ENCODE results near the gene MTX1.
A peak's percentile ranks its signal among the peaks of the same experiment; 100 is the strongest.
"Not testable (repeated sequence)": the region's sequence is repeated elsewhere in the genome, so short reads cannot be mapped to it uniquely, and the experiment has no call there.

Gene MTX1

GRCh38 chr1:155189926-155190325 lies 18.6 kb upstream of the MTX1 start:
- DNase-seq = not testable (repeated sequence)

DNA sequence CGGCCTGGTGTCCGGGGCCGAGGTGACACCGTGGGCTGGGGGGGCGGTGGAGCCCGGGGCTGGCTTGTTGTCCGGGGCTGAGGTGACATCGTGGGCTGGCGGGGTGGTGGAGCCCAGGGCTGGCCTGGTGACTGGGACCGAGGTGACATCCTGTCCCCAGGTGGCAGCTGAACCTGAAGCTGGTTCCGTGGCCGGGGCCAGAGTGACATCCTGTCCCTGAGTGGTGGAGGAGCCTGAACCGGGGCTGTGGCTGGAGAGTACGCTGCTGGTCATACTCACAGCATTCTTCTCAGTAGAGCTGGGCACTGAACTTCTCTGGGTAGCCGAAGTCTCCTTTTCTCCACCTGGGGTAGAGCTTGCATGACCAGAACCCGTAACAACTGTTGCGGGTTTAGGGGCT lies 16.6 kb upstream of the MTX1 start:
- DNase-seq = no peak

DNA sequence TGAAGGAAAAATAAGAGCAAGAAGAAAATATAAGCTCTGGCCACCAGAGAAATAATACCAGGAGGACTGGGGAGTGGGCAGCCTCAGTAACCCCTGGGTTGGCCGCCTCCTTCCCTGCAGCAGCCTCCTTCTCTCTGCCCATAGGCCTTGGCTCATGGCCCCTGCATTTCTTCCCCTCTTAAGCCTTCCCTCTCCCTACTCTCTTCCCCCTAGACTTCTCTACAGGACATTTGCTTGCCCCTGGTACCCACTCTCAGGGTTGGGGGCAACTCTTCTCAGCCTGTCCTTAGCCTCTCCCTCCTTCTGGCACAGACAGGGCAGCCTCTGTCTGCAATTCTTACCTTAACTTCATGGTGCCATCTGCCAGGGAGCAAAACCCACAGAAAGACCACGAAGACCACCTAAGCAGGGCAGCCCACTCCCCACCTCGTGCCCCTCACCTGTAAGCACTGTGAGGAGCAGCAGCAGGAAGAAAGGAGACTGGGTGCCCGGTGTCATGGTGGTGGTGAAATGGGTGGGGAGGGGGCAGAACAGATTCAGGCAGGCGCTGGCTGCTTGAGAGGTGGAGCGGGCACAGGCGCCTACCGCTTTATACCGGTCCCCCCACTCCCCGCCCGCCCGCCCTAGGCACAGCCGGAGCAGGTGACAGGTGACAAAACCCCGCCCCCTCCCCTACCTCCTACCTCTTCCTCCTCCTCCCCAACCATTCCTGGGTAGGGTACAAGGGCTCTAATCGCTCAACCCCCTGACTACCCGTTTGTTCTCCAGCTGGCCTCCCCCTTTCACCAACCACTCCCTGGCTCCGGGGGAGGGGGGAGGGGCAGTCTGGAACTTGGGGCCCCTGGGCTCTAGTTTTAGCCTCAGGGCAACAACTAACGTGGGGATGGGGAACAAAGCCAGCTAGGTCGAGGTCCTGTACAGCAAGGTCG lies 15.9 kb upstream of the MTX1 start:
- peak; percentile 31 for DNase-seq

DNA sequence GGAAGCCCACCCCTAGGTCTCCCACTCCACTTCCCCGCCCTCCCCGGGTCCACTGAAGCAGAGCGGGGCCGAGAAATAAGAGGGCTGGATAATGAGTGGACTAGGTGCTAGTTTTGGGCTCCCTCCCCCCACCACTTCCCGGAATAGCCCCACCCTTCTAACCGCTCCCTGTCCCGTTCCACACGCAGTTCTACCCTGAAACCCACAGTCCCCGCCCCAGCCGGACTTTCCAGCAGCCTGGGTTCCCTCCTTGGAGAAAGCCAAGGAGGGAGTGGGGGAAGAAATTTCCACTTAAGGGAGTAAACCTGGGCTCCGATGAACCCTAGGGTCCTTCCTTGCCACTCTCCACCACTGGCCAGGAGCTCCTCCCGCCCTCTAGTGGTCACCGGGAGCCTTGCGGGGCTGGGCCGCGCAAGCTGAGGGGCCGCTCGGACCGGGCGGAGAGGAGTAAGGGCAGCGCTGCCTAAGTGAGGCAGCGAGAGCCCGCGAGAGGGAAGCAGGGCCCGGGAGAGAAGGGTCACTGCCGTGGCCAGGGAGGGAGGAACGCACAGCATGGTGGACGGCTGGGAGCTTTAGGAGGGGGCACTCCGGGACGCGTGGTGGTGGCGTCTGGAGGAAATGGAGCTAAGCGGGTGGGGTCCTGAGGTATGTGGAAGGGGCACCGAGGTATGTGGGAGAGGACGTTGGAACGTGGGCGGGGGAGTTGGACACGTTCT lies 15.1 kb upstream of the MTX1 start:
- peak; percentile 75 for DNase-seq

DNA sequence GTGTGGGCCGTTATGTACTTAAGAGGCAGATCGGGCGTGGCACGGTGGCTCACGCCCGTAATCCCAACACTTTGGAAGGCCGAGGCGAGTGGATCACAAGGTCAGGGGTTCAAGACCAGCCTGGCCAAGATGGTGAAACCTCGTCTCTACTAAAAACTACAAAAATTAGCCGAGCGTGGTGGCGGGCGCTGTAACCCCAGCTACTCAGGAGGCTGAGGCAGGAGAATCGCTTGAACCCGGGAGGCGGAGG lies 14.6 kb upstream of the MTX1 start:
- not testable (repeated sequence) for DNase-seq

GRCh38 chr1:155195201-155196102 lies 13.0 kb upstream of the MTX1 start:
- no peak for DNase-seq

DNA sequence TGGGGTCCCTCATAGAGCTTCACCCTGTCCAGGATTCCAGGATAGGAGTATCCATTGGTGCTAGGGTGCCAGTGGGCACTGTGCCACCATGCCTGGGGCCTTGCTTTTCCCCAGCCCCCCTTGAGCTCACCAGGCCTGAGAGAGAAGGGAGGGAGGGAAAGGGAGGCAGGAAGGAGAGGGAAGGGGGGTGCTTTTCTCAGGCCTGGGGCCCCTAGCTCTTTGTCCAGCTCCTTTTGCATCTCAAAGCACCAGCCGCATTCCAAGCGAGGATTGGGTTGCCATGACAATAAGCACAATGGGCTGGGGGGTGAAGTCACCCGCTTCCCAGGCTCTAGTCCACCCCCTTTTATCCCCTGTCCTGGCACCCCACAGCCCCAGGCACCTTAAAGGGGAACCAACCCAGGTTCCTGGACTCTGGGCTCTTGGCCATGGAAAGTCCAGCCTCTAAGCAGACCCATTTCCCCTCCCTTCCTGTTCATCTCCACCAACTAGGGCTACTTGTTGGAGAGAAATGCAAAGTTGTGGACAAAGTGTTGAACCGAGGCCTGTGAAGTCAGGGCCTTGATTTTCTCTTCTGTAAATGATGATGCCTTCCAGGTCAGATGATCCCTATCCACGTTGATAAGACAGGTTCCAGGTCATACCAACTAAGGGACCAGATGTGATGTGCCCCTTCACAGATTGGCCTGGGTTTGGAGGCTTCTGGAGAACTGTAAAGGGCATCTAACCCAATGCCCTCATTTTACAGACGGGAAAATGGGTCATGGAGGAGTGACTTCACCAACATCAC lies 12.2 kb upstream of the MTX1 start:
- DNase-seq = no peak

DNA sequence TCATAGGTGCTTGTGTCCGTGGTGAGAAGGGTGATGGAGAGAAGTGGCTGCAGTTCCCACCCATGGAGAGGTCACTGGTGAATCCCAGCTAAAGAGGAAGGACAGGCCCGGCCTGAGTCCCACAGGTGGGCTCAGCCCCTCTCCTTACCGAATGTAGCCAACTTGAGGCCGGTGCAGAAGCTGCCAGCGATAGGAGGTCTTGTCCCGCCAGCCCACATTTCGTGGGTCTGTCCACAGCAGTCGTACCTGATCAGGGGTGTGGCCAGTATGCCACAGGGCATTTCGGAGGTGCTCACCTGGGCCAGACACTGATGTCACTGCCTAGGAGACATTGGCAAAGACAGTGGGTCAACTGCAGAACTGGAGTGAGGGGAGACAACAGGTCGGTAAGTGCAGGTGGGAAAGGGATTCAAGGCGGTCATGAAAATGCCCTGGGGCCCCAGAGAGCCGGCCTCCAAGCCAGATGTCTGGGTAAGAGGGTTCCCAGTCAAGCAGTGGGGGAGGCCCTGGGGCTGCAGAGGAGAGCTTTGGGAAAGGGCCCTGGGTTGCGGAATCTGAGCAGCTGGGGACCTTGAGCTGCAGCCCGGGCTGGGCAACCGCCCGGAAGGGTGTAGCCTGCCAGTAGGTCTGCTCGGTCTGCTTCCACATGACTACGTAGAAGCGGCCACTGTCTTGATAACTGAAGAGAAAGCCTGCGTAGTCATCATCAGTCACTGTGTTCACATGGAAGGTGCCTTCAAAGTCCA lies 11.4 kb upstream of the MTX1 start:
- no peak for DNase-seq

GRCh38 chr1:155197901-155198546 lies 10.5 kb upstream of the MTX1 start:
- DNase-seq = no peak

DNA sequence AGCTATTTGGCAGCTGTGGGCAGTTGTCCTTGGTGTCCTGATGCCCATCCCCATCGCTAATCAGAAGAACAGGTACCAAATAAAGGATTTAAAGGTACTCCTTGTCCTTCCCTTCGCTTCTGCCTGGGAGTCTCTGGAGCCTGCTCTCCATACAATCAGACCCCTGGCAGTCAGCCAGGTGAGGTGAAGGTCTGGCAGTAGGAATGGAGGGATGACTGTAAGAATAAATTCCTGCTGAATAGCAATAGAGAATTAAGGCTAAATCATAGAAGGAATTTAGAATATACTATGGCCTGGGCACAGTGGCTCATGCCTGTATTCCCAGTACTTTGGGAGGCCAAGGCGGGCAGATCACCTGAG lies 10.0 kb upstream of the MTX1 start:
- no peak for DNase-seq

GRCh38 chr1:155199792-155200191 lies 8.7 kb upstream of the MTX1 start:
- DNase-seq = no peak

DNA sequence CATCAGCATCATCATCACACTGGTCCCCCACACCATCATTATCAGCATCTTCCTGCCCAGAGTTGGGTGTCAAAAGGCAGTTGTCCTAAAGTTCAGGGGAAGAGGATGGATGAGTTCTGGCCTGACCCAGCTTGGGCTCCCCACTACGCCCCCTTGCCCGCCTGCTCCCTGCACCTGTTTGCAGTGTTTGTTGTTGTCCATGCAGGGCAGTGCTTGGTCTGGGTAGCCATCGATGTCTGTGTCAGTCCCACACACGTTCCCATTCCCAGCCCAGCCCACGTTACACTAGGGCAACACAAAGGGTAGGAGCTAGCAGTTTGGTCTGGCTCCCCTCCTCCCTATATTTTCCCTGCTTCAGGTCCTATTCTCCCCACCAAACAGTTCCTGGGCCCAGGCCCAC lies 7.6 kb upstream of the MTX1 start:
- no peak for DNase-seq

DNA sequence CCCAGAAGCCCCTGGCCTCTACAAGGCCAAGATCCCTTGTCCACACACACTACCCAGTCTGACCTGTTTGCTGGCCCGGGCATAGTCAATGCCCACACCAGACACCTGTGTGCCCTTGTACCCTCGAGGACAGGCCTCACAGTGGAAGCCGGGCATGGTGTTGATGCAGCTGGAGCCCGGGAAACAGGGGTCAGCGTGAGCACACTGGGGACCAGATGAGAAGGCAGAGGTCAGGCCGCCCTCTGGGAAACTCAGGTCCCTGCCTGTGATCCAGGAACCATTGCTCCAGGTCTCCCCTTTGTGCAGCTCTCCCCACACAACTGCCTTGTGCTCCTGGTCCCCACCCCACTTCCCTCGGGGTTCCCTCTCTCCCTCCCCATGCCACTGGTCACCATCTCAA lies 6.3 kb upstream of the MTX1 start:
- no peak for DNase-seq

GRCh38 chr1:155202731-155203515 lies 5.6 kb upstream of the MTX1 start:
- no peak for DNase-seq

DNA sequence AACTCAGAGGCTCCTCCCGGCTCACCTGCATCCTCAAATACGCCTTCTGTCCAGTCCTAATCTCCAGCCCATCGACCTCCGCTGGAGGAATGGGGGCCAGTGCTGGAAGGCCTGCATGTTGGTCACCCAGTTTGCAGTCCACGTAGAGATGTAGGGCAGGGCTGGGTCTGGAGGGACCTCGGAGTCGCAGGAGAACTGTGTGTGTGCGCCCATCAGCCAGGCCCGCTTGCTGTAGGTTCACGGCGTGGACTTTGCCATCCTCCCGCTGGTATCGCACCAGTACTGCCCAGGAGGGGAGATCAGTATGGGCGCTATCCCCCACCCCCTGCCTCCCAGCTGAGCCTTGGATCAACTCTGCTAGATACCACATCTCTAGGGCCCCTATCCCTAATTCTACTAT lies 3.5 kb upstream of the MTX1 start:
- DNase-seq = no peak

GRCh38 chr1:155205969-155206593 lies 2.4 kb upstream of the MTX1 start:
- DNase-seq = no peak

DNA sequence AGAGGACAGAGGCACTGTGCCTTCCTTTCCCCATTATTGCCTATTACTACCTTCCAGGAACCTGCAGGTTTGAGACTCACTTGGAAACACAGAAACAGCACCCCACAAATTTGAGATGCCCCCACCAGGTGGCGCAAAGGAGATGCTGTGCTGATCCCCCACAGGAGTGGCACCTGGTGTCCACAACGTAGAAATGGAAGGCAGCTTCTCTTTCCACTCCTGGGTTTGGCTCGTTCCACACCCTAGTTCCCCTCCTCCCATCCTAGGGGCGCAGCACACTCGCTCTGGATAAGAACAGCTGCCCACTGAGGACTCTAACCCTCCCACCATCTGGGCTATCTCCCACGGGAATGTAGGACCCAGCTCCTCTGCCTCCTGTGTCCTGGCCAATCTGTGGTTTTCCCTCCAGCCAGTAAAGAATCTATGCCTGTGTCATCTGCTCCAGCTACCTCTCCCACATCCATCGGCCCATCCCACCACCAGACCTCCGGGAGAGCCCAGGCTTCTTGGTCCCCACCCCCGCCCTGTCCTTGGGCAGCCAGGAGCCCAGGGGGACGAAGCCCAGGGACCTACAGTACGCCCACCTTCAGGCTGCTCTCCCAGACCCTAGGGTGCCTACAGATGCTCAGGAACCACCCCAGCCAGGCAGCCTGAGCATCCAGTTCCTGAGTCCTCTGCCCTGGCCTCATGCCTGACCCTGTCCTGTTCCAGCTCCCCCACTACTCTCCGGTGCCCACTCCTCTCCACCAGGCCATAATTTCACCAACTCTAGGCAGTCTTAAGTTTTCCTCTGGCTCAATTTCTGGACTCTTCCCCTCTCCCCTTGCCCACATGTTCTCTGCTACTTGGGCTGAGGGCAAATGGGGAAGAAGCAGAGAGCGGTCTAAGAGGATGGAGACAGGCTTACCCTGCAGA lies 1.3 kb upstream of the MTX1 start:
- peak; percentile 91 for DNase-seq

DNA sequence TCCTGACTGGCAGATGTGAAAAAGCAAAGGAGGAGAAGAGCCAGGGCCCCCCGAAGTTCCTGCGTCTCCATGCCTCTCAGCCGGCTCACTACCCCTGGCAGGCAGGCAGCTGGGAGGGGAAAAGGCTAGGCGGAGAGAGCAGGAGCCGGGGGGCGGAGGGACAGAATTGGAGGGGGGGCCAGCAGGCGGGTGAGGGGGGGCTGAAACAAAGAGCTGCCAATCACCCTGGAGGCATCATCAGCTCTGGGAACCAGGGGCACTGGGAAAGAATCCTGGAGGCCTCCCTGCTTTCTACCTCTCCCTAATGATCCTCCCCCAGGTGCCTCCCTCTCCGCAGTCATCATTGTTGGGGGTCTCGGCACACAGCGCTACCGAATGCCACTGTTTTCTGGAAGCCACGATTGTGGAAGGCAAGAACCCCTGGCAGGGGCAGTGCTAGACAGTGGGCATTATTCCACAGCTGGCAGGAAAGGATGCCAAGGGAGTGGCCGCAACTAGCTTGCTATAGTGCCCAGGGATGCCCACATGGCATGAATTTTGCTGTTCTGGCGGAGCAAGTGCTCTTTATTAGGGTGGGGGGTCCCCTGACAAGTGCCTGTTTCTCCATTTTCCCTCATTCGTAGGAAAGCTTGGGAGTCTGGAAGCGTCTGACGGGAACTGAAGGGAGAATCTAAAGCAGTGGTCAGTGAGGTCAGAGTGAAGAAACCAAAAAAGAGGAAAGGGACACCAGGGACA lies 522 bp upstream of the MTX1 start, which contains the start of gene THBS3:
THBS3 (minus strand) TSS at position 92 of the 735 bp plus-strand sequence; CDS start at position 71, 21 bp downstream.
- no peak for DNase-seq

Measured in activated naive CD4-positive, alpha-beta T cell treated with anti-CD3 and anti-CD28 coated beads, Interleukin-2, amount 50 U/mL, for 16 hours (primary cell).